Epidermal melanocyte (primary cell): ENCODE data around the gene ZNF536.

Source experiments
- DNase-seq: peaks from one replicate; pipeline ENCODE4 v3.0.0; 2011; ENCODE audit warnings: low spot score; ENCODE audit not compliant: insufficient read length

The ZNF536 gene

GRCh38 chr19:30363073-30363472 is 9.1 kb upstream of the ZNF536 start:
- DNase-seq = no peak

GRCh38 chr19:30364866-30365800 is 7.1 kb upstream of the ZNF536 start:
- no peak for DNase-seq

- no peak for DNase-seq
These were observed 5.9 kb upstream of the ZNF536 start for GRCh38 chr19:30366282-30366681.

- no peak for DNase-seq
These were observed 5.2 kb upstream of the ZNF536 start for GRCh38 chr19:30367006-30367405.

GRCh38 chr19:30367421-30367820 is 4.8 kb upstream of the ZNF536 start:
- no peak for DNase-seq

GRCh38 chr19:30369833-30370232 is 2.4 kb upstream of the ZNF536 start:
- no peak for DNase-seq

GRCh38 chr19:30371161-30371836 is 885 bp upstream of the ZNF536 start:
- no peak for DNase-seq

- no peak for DNase-seq
These were observed 1.4 kb downstream of the ZNF536 start for GRCh38 chr19:30373593-30373992.

- no peak for DNase-seq
These were observed 2.3 kb downstream of the ZNF536 start for GRCh38 chr19:30374539-30374864.

GRCh38 chr19:30374865-30375552 is 2.8 kb downstream of the ZNF536 start:
- DNase-seq = no peak

- no peak for DNase-seq
These were observed 3.4 kb downstream of the ZNF536 start for GRCh38 chr19:30375553-30376031.

GRCh38 chr19:30376272-30376671 is 4.1 kb downstream of the ZNF536 start:
- DNase-seq = no peak

GRCh38 chr19:30376826-30377425 is 4.7 kb downstream of the ZNF536 start:
- no peak for DNase-seq

- no peak for DNase-seq
These were observed 6.5 kb downstream of the ZNF536 start for GRCh38 chr19:30378701-30379100.

- no peak for DNase-seq
These were observed 7.8 kb downstream of the ZNF536 start for GRCh38 chr19:30379841-30380610.

GRCh38 chr19:30381366-30381765 is 9.2 kb downstream of the ZNF536 start:
- no peak for DNase-seq

GRCh38 chr19:30385174-30385573 is 13.0 kb downstream of the ZNF536 start:
- no peak for DNase-seq

- no peak for DNase-seq
These were observed 13.5 kb downstream of the ZNF536 start for GRCh38 chr19:30385666-30386065.

- DNase-seq = no peak
These were observed 14.5 kb downstream of the ZNF536 start for GRCh38 chr19:30386551-30387143.

GRCh38 chr19:30387311-30388115 is 15.3 kb downstream of the ZNF536 start:
- DNase-seq = no peak
